B cell (primary cell): ENCODE results near the gene MYZAP.

Source experiments
- EZH2 ChIP-seq: IDR thresholded peaks from 2 replicates; pipeline ENCODE4 v1.6.1; 2012; ENCODE audit warnings: borderline replicate concordance, low read depth, mild to moderate bottlenecking, moderate library complexity, low read length; ENCODE audit not compliant: insufficient read depth, poor library complexity, severe bottlenecking
- TF ChIP-seq, protein P1 (sequence below): fragments of 200-600 bp; IDR thresholded peaks from one replicate; pipeline ENCODE4 v1.8.0; 2022; ENCODE audit warnings: antibody characterized with exemption, mild to moderate bottlenecking

DNA sequence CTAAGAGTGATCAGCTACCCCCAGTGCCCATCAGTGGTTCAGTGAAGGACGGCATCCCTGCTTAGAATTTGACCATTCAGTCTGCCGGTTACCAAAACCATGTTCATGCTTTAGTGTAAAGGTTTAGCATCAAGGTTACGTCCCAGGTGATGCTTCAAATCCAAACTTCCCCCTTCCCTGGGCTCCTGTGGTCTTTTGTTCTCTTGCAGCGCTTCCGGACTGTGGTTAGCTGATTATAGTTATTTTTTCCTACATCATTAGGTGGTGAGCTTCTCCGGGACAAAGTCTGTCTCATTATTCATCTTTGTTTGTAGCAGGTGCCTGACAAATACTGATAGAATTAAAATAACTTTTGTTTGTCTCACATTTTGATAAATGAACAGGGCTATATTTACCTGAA, 28.3 kb upstream of the MYZAP start:
- TF ChIP-seq, protein P1, sequence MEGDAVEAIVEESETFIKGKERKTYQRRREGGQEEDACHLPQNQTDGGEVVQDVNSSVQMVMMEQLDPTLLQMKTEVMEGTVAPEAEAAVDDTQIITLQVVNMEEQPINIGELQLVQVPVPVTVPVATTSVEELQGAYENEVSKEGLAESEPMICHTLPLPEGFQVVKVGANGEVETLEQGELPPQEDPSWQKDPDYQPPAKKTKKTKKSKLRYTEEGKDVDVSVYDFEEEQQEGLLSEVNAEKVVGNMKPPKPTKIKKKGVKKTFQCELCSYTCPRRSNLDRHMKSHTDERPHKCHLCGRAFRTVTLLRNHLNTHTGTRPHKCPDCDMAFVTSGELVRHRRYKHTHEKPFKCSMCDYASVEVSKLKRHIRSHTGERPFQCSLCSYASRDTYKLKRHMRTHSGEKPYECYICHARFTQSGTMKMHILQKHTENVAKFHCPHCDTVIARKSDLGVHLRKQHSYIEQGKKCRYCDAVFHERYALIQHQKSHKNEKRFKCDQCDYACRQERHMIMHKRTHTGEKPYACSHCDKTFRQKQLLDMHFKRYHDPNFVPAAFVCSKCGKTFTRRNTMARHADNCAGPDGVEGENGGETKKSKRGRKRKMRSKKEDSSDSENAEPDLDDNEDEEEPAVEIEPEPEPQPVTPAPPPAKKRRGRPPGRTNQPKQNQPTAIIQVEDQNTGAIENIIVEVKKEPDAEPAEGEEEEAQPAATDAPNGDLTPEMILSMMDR = no peak
- TF ChIP-seq EZH2 = no peak
